PFSK-1 (cell line): ENCODE data around the gene LYPLAL1.

Experiments used
- FOXP2 ChIP-seq: optimal IDR thresholded peaks from 2 replicates; pipeline ENCODE3; 2011; ENCODE audit warnings: borderline replicate concordance, control low read depth, inconsistent platforms; ENCODE audit not compliant: insufficient read depth; ENCODE audit errors: extremely low read length, extremely low read depth
- POLR2AphosphoS5 ChIP-seq: IDR thresholded peaks from 2 replicates; pipeline ENCODE4 v1.6.1; 2012; ENCODE audit warnings: low read depth, mild to moderate bottlenecking, control low read depth, low read length, moderate library complexity
- SIN3A ChIP-seq: IDR thresholded peaks from 2 replicates; pipeline ENCODE4 v1.6.1; 2012; ENCODE audit warnings: mild to moderate bottlenecking, low read length, moderate library complexity, borderline replicate concordance; ENCODE audit not compliant: insufficient read depth
- TAF1 ChIP-seq: IDR thresholded peaks from 2 replicates; pipeline ENCODE4 v1.6.1; 2012; ENCODE audit warnings: low read length, control low read depth, borderline replicate concordance; ENCODE audit not compliant: insufficient read depth
- TF ChIP-seq, protein P1 (sequence below), 2 experiments: IDR thresholded peaks; 2 replicates each; pipeline versions ENCODE4 v1.6.1 to v1.8.0; 2011 to 2012; ENCODE audit warnings: low read depth in 2 of 2, low read length in 2 of 2, control low read depth in 1 of 2, inconsistent platforms in 1 of 2, mild to moderate bottlenecking in 1 of 2, moderate library complexity in 1 of 2; ENCODE audit not compliant: insufficient read depth in 1 of 2

DNA sequence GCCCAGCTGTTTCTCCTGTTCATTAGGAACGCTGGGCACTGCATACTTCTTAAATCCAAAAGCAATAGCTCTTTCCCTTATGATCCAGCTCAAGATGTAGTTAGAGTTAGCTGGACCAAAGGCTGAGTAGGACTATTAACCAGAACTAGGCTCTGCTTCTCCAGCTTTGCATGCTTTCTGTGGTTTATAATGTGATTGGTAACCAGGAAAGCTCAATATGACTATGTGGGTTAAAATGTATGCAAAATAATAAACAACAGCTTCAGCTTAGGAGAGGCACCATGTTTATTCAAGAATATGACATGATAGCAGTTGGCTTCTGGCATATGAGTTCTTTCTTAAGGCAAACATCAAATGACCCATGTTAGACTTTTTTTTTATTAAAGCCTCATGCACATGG, 73.8 kb downstream of the LYPLAL1 start:
- TF ChIP-seq TAF1 = no peak
- TF ChIP-seq, protein P1, sequence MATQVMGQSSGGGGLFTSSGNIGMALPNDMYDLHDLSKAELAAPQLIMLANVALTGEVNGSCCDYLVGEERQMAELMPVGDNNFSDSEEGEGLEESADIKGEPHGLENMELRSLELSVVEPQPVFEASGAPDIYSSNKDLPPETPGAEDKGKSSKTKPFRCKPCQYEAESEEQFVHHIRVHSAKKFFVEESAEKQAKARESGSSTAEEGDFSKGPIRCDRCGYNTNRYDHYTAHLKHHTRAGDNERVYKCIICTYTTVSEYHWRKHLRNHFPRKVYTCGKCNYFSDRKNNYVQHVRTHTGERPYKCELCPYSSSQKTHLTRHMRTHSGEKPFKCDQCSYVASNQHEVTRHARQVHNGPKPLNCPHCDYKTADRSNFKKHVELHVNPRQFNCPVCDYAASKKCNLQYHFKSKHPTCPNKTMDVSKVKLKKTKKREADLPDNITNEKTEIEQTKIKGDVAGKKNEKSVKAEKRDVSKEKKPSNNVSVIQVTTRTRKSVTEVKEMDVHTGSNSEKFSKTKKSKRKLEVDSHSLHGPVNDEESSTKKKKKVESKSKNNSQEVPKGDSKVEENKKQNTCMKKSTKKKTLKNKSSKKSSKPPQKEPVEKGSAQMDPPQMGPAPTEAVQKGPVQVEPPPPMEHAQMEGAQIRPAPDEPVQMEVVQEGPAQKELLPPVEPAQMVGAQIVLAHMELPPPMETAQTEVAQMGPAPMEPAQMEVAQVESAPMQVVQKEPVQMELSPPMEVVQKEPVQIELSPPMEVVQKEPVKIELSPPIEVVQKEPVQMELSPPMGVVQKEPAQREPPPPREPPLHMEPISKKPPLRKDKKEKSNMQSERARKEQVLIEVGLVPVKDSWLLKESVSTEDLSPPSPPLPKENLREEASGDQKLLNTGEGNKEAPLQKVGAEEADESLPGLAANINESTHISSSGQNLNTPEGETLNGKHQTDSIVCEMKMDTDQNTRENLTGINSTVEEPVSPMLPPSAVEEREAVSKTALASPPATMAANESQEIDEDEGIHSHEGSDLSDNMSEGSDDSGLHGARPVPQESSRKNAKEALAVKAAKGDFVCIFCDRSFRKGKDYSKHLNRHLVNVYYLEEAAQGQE (IDR thresholded peaks at IDR 0.05; ENCODE audit: insufficient read depth in 1 of 2, low read depth in 2 of 2, low read length in 2 of 2) = no peak
- TF ChIP-seq SIN3A = no peak
- no peak for TF ChIP-seq POLR2AphosphoS5
- TF ChIP-seq FOXP2 = no peak
